ENCODE measurements around the gene CD79B.

DNA sequence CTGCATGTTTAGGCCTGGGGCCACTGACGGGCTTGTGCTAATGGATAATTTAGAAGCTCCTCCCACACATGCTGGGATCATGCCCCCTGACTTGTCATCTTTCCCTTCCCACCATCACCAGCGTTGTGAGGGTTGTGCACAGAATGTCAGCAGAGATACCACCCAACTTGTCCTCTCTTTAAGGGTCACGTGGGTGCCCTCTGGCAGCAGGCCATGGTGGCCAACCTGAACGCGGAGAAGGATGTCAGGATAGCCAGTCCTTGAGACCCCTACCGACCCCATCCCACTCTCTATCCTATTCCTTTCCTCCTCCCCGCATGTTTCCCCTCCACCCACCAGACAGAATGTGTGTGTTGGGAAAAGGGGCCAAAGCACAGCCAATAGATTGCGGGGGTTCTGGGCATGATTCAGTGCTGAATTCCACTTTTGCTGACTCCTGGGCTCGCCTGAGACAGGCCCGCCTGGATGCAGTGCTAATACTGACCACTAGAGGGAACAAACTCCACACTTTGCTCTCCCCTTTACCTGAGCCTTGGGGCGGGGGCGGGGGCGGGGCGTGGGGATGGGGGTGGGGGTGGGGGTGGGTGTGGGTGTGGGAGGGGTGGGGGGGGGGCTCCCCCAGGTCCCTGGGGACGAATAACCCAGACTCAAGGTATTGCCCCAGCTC is 50.1 kb downstream of the CD79B start, which contains the start of gene GH2:
- no peak for TF ChIP-seq POLR2A (IDR thresholded peaks at IDR 0.05; ENCODE audit: borderline replicate concordance, extremely low read depth, insufficient read depth, insufficient read length)
- TF ChIP-seq, protein P1, sequence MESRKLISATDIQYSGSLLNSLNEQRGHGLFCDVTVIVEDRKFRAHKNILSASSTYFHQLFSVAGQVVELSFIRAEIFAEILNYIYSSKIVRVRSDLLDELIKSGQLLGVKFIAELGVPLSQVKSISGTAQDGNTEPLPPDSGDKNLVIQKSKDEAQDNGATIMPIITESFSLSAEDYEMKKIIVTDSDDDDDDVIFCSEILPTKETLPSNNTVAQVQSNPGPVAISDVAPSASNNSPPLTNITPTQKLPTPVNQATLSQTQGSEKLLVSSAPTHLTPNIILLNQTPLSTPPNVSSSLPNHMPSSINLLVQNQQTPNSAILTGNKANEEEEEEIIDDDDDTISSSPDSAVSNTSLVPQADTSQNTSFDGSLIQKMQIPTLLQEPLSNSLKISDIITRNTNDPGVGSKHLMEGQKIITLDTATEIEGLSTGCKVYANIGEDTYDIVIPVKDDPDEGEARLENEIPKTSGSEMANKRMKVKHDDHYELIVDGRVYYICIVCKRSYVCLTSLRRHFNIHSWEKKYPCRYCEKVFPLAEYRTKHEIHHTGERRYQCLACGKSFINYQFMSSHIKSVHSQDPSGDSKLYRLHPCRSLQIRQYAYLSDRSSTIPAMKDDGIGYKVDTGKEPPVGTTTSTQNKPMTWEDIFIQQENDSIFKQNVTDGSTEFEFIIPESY (IDR thresholded peaks at IDR 0.05; ENCODE audit: extremely low read depth, insufficient replicate concordance, low read length): no peak
- TF ChIP-seq, protein P2, sequence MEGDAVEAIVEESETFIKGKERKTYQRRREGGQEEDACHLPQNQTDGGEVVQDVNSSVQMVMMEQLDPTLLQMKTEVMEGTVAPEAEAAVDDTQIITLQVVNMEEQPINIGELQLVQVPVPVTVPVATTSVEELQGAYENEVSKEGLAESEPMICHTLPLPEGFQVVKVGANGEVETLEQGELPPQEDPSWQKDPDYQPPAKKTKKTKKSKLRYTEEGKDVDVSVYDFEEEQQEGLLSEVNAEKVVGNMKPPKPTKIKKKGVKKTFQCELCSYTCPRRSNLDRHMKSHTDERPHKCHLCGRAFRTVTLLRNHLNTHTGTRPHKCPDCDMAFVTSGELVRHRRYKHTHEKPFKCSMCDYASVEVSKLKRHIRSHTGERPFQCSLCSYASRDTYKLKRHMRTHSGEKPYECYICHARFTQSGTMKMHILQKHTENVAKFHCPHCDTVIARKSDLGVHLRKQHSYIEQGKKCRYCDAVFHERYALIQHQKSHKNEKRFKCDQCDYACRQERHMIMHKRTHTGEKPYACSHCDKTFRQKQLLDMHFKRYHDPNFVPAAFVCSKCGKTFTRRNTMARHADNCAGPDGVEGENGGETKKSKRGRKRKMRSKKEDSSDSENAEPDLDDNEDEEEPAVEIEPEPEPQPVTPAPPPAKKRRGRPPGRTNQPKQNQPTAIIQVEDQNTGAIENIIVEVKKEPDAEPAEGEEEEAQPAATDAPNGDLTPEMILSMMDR (IDR thresholded peaks at IDR 0.05 in 2 of 3, conservative IDR thresholded peaks at IDR 0.05 in 1 of 3; ENCODE audit: borderline replicate concordance in 1 of 3, insufficient read depth in 1 of 3, low read depth in 2 of 3, low read length in 2 of 3): peak; percentile 44 to 89 (median 76); a peak in 5 of 6 replicates
- TF ChIP-seq JUND (IDR thresholded peaks at IDR 0.05): no peak
- TF ChIP-seq, protein P3, sequence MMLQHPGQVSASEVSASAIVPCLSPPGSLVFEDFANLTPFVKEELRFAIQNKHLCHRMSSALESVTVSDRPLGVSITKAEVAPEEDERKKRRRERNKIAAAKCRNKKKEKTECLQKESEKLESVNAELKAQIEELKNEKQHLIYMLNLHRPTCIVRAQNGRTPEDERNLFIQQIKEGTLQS (IDR thresholded peaks at IDR 0.05): no peak
- no peak for TF ChIP-seq EZH2phosphoT487 (IDR thresholded peaks at IDR 0.05; ENCODE audit: borderline replicate concordance)
- TF ChIP-seq, protein P4, sequence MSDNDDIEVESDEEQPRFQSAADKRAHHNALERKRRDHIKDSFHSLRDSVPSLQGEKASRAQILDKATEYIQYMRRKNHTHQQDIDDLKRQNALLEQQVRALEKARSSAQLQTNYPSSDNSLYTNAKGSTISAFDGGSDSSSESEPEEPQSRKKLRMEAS (IDR thresholded peaks at IDR 0.05): no peak
- no peak for TF ChIP-seq RAD21 (IDR thresholded peaks at IDR 0.05; ENCODE audit: low read depth)
- no peak for TF ChIP-seq SRF (IDR thresholded peaks at IDR 0.05; ENCODE audit: low read depth)
- TF ChIP-seq POLR2AphosphoS5 (IDR thresholded peaks at IDR 0.05; ENCODE audit: low read depth, low read length): no peak

Data from HCT116 (cell line).